ENCODE measurements around the gene CAPZB.

- TF ChIP-seq POLR2AphosphoS5 (IDR thresholded peaks at IDR 0.05; ENCODE audit: borderline replicate concordance, low read depth, low read length) = no peak
- no peak for TF ChIP-seq EZH2 (IDR thresholded peaks at IDR 0.05)
- TF ChIP-seq FOXP2 (optimal IDR thresholded peaks at IDR 0.05; ENCODE audit: control extremely low read depth, extremely low read length, insufficient read depth) = no peak
These were observed 115.8 kb downstream of the CAPZB start for GRCh38 chr1:19369396-19370090.

All from SK-N-MC (cell line).